ENCODE results near the gene TNFRSF6B. TPM values are rescaled to one million over a fixed set of nuclear protein-coding genes. Genes with fewer than 3 reads are reported as not detected.

Gene TNFRSF6B
- total RNA-seq, 1 donor from 2014 or later = 96.8 TPM

GRCh38 chr20:63745424-63745805, 49.0 kb downstream of the TNFRSF6B start:
- no peak for DNase-seq (ENCODE audit: extremely low read depth, low read depth, low spot score)

- DNase-seq (ENCODE audit: extremely low read depth, low read depth, low spot score) = no peak
Measured at GRCh38 chr20:63745961-63746731, 49.7 kb downstream of the TNFRSF6B start.

- no peak for DNase-seq (ENCODE audit: extremely low read depth, low read depth, low spot score)
Measured at GRCh38 chr20:63746751-63747315, 50.4 kb downstream of the TNFRSF6B start.

- DNase-seq (ENCODE audit: extremely low read depth, low read depth, low spot score) = no peak
Measured at GRCh38 chr20:63747622-63748069, 51.2 kb downstream of the TNFRSF6B start.

Other genes with a start within 250 kb of the TNFRSF6B start
- not detected in 2 replicates for gene KCNQ2, start 224.0 kb upstream of the TNFRSF6B start, total RNA-seq
- 2.5 and 4.6 TPM in 2 replicates for gene EEF1A2, start 197.6 kb upstream of the TNFRSF6B start, total RNA-seq
- 130 and 162 TPM in 2 replicates for gene PPDPF, start 175.9 kb upstream of the TNFRSF6B start, total RNA-seq
- gene PTK6, start 159.3 kb upstream of the TNFRSF6B start, total RNA-seq = not detected in 2 replicates
- not detected in 2 replicates for gene SRMS, start 148.9 kb upstream of the TNFRSF6B start, total RNA-seq
- gene FNDC11, start 142.5 kb upstream of the TNFRSF6B start, total RNA-seq = 0.44 and 0.99 TPM in 2 replicates
- 75.8 and 179 TPM in 2 replicates for gene HELZ2, start 122.4 kb upstream of the TNFRSF6B start, total RNA-seq
- gene GMEB2, start 69.6 kb upstream of the TNFRSF6B start, total RNA-seq = 8.5 and 12.0 TPM in 2 replicates
- 7.9 and 17.5 TPM in 2 replicates for gene STMN3, start 43.2 kb upstream of the TNFRSF6B start, total RNA-seq
- gene RTEL1, start 38.3 kb upstream of the TNFRSF6B start, total RNA-seq = 9.2 and 20.1 TPM in 2 replicates
- gene ARFRP1, start 11.3 kb downstream of the TNFRSF6B start, total RNA-seq = 41.8 and 55.7 TPM in 2 replicates
- 32.3 and 40.9 TPM in 2 replicates for gene ZGPAT, start 11.4 kb downstream of the TNFRSF6B start, total RNA-seq
- gene LIME1, start 40.0 kb downstream of the TNFRSF6B start, total RNA-seq = 10.8 and 13.7 TPM in 2 replicates
- 44.2 and 81.2 TPM in 2 replicates for gene SLC2A4RG, start 43.1 kb downstream of the TNFRSF6B start, total RNA-seq
- 6.7 and 11.7 TPM in 2 replicates for gene ZBTB46, start 134.6 kb downstream of the TNFRSF6B start, total RNA-seq
- not detected in 2 replicates for gene ABHD16B, start 164.8 kb downstream of the TNFRSF6B start, total RNA-seq
- gene TPD52L2, start 168.6 kb downstream of the TNFRSF6B start, total RNA-seq = 189 and 209 TPM in 2 replicates
- 78.2 and 79.4 TPM in 2 replicates for gene DNAJC5, start 198.5 kb downstream of the TNFRSF6B start, total RNA-seq

Measured in glomerular endothelial cell (primary cell).